Suppressor macrophage treated with lipopolysaccharide for 1 hour (primary cell): ENCODE measurements around the gene RPL10A.
A peak's percentile ranks its signal among the peaks of the same experiment; 100 is the strongest.

Source experiments
- DNase-seq, 3 donors: peaks; one replicate each; pipeline ENCODE4 v3.0.0-alpha.2; 2020 to 2022

Gene RPL10A

GRCh38 chr6:35493307-35493983 is 25.2 kb downstream of the RPL10A start:
- no peak for DNase-seq

- peak; percentile 84 to 91 (median 91) for DNase-seq
Measured at GRCh38 chr6:35494161-35494563, 26.0 kb downstream of the RPL10A start.

GRCh38 chr6:35495258-35496035 is 27.2 kb downstream of the RPL10A start:
- DNase-seq, result no peak

- DNase-seq, result no peak
Measured at GRCh38 chr6:35496036-35496840, 28.0 kb downstream of the RPL10A start.

- peak; percentile 34 to 75 (median 53) for DNase-seq
Measured at GRCh38 chr6:35496841-35497570, 28.8 kb downstream of the RPL10A start, which contains the start of gene TEAD3. Gene TEAD3 (minus strand): TSS chr6:35497079.

DNA sequence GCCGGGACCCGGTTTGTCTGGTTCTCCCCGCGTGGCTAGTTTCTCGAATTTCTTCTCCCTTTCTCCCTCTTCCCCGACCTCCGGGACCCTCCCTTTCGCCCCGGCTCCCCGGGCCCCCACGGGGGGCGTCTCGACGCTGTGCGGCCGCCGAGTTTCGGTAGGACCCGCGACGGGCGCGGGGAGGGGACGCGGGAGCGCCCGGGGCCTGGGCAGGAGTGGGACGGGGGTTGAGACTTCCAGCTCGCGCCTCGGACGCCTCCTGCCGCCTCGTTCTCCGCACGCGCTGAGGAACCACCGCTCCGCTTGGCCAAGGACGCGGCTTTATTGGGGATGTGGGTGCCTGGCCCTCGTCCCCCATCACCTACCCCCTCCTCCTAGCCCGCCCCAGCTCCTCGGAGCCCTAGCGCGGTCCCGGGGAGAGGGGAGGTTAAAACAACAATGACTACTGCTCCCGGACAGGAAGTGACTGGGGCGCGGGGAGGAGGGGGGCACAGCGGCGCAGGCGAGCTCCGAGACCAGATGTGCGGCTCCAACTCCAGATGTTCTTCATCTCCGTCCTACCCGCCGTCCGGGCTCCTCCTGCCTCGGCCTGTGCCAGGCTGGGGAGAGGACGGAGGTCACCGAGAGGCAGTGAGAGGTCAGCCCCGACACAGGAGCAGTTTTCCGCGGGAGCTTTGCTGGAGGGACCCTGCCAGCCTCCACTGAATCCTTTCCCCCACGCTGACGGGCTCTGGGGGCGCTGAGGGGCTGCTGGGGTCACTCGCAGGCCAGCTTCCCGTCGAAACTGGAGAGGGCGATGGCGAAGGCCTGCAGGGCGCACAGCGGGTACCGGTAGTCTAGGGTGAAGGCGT is 29.6 kb downstream of the RPL10A start:
- DNase-seq, result peak in 2 of 3 donors; percentile 47 to 63

DNA sequence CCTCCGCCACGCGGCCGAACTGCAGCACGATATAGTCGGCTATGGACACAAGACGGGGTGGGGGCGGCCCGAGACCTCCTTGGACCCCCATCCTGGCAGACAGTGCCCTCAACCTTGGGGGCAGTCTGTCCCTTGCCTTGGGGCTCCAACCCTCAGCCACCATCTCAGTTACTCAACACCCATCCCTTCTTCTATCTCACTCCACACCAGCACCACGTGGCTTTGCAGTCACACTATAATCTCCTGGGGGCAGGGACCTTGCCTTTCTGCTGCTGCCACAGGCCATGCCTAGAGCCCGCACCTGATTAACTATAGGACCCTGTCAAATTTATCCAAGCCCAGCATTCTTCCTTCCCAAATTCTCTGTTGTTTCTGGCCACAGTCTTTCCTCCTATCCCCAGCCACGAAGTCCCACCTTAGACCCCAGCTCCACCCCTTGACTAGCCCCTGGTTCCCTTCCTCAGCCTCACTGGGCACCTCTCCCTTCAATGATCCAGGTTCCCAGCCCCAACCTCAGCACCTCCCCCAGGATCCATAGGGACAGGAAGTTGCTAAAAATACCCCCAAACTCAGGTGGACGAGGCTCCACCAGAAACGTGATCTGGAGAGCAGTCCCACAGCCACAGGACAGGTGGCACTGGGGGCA is 30.3 kb downstream of the RPL10A start:
- no peak for DNase-seq

DNA sequence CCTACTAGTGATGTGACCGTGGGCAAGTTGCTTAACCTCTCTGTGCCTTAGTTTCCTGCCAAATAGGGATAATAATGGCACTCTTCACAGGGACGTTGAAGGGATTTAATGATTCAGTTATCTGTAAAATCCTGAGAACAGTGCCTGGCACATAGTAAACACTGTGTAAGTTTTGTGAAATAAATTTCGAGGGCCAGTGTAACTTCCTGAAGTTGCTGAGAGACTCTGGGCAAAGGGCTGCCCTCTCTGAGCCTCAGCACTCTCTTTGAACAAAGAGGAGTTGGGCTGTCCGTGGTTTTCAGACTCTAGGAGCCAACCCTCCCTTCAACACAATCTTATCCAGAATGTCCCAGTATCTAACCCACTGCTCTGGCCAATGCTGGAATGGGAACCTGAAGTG is 31.2 kb downstream of the RPL10A start:
- DNase-seq, result no peak

- DNase-seq, result peak; percentile 55 to 60 (median 57)
Measured at GRCh38 chr6:35500782-35501181, 32.6 kb downstream of the RPL10A start.

GRCh38 chr6:35501784-35502183 is 33.6 kb downstream of the RPL10A start:
- DNase-seq, result no peak

GRCh38 chr6:35503534-35503933 is 35.3 kb downstream of the RPL10A start:
- no peak for DNase-seq

DNA sequence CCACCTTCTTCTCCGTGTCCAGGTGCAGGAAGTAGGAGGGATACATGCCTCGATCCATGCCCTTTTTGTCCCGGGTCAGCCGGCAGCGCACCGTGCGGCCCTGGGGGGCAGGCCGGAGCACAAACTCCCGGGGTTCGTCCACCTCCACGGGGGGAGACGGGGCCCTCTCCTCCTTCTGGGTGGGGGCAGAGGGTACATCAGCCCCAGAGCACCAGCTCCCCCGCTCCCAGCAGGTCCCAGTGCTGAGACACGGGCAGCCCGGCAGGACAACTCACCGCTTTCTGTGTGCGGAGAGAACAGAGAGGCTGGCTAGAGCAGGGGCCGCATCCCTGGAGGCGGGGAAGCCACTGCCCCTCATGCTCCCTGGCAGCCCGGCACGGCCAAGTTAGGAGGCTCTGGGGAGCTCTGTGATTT is 37.8 kb downstream of the RPL10A start:
- DNase-seq, result no peak

DNA sequence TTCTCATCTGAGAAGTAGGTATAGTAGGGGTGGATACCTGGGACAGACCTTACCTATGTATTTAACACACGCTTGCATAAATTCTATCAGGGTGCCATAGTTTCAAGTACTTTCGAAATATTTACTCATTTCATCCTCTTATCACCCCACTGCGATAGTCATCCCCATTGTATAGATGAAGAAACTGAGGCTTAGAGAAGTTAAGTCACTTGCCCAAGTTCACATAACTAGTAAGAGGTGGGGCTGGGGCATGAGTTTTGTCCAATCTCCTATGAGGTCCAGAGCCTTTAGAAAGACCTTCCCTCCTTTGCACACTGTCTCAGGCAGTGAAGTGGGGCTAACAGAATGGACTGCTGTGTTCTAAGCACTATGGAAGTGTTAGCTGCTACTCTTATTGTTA is 38.3 kb downstream of the RPL10A start:
- DNase-seq, result no peak

- DNase-seq, result no peak
Measured at GRCh38 chr6:35507221-35507620, 39.0 kb downstream of the RPL10A start.

- no peak for DNase-seq
Measured at GRCh38 chr6:35508027-35508426, 39.8 kb downstream of the RPL10A start.

GRCh38 chr6:35508542-35508941 is 40.3 kb downstream of the RPL10A start:
- DNase-seq, result no peak

DNA sequence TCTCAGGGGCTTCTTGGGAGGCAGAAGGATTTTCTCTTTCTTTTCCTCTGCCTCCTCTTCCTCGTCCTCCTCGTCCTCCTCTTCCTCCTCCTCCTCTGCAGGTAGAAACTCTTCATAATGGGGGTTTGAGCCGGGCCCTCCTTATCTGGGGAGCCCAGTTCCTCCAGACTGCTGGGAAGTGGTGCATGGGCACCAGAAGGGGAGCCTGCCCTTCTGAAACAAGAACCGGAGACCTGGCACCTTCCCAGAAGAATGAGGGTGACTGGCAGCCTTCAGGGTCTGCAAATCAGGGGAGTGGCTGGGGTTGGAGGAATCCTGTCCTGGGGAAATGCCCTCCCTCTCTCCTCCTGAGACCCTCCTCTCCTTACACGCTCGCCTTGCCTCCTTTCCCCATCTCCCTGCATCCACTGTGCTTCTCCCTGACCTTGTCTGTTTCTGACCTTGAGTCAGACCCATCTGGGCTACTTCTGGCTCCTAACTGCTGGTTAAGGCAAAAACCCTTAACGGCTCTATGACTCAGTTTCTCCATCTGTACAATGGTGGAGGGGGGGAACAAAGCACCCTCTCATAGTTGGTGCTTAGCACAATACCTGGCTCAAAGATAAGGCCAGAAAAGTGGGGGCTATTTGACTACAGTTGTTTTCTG is 42.8 kb downstream of the RPL10A start:
- no peak for DNase-seq

DNA sequence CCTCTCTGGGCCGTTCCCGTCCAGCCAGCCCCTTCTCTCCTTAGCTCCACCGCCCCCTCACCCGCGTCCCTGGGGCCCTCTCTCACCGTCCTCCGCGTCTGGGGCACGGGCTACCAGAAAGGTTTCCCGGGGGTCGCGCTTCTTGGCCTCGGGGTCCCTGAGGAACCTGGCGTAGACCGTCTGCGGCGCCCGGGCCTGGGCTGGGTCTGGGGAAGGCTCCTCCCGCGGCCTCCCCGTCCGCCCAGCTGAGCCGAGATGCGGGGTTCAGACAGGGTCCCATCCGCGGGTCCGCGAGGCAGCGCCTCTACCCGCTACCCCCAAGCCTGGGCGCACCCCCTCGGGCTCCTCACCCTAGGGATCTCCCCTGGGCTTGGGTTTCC is 43.4 kb downstream of the RPL10A start:
- DNase-seq, result no peak

DNA sequence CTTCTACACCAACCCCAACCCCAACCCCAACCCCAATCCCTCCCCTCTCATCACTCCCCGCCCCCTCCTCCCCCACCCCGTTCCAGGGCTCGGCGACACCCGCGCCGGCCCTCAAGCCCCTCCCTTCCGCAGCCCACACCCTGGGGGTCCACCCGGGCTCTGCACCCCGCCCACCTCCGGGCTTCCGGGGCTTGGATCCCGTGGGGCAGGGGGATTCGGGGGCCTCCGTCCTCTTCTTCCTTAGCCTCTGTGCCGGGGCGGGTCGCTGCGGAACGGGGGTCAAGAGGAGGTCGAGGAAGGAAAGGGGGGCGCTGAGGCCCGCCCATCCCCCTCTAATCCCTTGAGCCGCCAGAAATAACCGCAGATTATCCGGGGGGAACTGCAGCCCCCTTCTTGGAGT is 43.8 kb downstream of the RPL10A start:
- DNase-seq, result no peak

- DNase-seq, result no peak
Measured at GRCh38 chr6:35512740-35513139, 44.5 kb downstream of the RPL10A start, which contains the start of gene TULP1. Gene TULP1 (minus strand): TSS chr6:35512896. CDS start chr6:35512858, 38 bp downstream.

DNA sequence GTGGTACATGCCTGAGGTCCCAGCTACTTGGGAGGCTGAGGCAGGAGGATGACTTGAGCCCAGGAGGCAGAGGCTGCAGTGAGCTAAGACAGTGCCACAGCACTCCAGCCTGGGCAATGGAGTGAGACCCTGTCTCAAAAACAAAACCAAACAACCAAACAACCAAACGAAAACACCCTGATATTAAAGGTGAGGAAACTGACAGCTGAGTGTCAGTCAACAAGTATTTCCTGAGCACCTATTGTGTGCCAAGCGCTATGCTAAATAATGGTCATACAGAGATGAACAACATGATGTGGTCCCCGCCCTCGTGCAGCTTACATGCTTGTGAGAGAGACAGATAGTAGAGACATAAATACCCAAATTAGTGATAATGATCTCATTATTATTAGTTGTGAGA is 46.4 kb downstream of the RPL10A start:
- no peak for DNase-seq
